ENCODE results near the gene TRA2B.
"Not testable (repeated sequence)": the region's sequence is repeated elsewhere in the genome, so short reads cannot be mapped to it uniquely, and the experiment has no call there.

Gene TRA2B

DNA sequence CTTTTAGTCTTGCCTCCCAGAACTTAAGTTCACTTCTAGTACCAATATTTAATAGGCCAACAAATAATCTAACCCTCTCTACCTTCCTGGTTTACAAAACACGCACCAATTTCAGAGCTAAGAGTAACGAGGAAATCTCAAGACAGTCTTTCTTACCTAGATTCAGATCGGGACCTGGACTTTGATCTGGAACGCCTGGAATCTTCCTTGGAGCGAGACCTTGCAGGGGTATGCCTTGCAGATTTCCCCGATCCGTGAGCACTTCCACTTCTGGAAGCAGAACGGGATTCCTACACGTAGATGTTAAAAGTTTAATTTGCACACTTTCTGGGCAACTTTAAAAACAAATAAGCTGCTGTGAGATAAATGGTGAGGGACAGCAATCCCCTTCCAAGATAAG lies 11.4 kb downstream of the TRA2B start:
- DNase-seq = no peak

DNA sequence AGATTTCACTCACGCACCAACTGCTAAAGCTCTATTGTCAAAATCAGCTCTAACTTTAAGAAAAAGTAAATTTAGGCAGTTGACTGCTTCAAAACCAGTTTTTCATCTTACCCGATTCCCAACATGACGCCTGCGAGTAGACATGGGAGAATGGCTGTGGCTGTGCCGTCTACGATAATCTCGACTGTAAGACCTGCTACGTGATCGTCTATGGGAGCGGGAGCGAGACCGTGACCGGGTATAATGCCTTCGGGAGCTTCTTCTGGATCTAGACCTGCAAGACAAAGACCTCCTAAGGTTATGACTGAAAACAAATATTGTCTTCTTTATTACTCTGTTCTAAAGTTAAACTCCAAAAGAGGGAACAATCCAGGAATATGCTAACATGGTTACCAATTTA lies 12.5 kb downstream of the TRA2B start:
- DNase-seq = no peak

DNA sequence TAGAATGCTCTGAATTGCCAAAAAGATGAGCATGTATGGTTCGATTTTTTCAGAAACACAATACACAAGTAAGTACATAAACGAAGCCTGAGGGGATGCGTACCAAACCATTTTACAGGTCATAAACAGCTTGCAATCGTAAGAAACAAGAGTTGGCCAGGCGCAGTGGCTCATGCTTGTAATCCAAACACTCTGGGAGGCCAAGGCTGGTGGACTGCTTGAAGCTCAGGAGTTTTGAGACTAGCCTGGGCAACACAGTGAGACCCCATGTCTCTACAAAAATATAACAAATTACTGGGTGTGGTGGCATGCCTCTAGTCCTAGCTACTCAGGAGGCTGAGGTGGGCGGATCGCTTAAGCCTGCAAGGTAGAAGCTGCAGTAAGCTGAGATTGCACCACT lies 13.4 kb downstream of the TRA2B start:
- DNase-seq = no peak

DNA sequence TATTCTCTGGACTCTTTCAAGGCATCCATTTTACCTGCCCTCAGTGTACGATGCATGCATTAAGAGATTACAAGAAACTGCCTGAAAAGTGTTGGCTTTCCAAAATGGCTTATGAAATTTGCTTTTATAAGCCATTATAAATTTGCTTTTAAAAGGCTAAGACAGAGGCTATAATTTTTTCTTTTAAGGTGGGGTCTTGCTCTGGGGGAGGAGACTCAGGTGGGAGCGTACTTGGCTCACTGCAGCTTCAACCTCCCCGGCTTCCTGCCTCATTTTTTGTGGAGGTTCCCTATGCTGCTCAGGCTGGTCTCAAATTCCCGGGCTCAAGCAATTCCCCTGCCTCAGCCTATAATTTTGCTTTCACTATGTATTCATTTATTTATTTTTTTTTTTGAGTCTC lies 17.6 kb downstream of the TRA2B start:
- no peak for DNase-seq

DNA sequence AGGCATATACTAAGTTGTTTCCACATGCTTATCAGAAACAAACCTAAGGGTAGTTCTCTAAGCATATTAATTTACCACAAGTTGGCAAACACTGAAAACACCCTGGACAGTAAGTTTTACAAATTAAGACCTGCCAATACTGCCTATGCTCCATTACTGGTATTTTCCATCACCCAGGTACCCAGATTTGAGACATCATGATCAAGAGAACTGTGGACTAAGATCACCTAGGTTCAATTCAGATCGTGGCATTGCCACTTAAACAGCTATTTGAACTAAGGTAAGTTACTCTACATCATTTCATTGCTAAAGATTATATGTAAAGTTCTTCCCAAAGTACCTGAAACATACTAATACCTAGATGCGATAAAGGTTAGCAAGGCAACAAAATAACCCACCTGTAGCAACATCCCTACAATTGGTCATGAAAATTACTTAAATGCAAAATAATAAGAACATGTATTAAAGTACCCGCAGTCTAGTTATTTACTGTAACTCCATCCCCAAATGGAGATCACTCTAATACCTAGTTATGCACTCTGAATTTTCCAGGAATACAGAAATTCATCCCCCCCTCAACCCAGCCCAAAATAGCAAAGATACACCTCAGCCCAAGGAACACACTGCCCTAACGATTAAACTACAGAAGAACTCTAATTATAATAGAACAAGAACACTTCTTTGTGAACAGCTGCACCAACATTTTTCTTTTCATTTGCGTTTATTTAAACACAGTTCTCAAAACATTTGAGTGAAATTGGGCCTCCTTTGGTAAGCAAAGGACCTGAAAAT lies 21.6 kb downstream of the TRA2B start:
- DNase-seq = no peak

DNA sequence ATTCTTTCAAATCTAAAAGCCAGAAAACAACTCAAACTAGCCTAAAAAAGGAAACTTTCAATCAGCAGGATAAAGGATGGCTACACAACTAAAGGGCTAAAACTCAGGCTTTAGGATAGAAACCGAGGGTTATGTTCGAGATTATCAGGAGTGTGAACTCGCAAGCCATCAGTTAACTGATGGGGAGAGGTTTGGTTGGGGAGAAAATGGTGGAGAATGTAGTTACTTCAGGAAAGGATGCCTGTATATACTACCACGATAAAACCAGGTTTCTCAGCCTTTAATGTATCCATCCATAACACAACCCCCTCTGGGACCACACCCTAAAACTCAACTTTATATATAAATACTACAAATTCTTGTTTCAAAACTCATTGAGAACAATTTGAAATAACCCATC lies 22.2 kb downstream of the TRA2B start:
- DNase-seq = no peak

DNA sequence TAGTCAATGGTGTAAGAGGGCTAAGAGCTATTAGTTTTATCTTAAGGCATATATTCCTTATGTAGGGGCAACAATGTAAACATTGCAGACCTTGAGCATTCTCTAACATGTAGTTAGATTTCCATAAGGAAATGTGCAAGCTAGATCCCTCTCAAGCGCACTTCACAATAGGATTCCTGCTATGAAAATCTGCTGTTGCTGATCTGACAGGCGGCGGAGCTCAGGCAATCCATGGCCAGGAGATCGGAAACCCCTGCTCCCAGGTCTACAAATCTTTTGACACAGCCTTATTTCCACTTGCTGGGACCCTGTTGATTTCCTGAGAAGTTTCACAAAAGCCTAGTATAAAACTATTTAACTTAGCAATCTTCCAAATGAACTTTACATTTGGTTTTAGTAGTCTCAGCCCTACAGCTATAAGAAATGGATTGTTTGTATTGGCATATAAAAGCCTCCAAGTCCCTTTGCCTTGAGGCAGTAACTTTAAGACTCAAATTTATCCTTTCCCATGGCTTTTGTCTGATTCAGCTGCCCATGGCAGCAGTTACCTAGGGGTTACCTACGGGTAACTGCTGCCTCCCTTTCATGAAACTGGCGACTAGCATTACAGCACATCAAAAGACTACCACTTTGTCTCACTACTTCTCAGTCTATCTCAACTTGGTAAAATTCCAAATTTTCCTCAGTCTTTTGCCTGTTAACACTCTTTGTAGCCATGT lies 22.7 kb downstream of the TRA2B start:
- no peak for DNase-seq

DNA sequence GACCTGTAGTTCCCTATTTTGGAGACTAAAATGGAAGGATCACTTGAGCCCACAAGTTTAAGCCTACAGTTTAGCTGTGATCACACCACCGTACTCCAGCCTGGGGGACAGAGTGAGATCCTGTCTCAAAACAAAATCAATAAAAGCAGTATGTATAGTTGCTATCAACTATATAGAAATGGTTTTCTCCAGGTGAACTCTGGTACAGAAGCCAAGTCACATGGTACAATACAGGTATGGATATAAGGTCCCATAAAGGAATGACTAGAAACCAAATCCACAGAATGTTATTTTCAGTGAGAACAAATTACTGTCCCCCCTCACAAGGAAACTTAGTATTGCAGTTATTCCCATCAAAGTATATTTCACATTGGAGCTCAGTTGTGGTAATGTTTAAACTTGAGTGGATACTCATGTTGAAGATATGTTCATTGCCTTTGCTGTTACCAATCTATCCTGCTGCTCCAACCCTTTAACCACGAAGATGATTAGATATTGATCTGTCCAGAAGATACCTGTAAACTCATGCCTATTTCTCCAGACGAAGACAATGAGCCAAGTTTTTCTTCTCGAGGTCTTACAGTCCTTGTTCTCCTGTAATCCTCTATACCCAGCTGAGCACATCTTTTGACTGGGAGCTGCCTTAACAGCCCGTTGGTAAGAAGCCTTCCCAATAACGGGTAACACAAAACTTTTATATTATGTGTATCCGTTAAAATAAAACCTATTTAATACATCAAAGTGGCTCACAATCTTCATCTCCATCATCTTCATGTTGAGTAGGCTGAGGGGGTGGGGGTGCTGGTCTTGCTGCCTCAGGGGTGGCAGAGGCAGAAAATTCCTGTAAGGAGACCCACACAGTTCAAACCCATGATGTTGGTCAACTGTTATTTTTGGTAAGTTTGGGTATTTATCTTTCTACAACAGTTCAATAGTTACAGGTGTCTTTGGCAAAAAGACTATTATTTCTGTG lies 24.6 kb downstream of the TRA2B start:
- no peak for DNase-seq

DNA sequence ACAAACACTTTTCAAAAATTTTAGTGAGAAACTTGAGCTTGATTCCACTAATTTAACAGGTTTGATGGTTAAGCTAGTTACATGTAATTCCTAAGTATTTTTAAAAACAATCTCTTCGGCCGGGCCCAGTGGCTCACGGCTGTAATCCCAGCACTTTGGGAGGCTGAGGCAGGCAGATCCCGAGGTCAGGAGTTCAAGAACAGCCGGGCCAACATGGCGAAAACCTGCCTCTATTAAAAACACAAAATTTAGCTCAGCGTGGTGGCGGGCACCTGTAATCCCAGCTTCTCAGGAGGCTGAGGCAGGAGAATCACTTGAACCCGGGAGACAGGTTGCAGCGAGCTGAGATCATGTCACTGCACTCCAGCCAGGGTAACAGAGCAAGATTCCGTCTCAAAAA lies 25.3 kb downstream of the TRA2B start:
- no peak for DNase-seq

DNA sequence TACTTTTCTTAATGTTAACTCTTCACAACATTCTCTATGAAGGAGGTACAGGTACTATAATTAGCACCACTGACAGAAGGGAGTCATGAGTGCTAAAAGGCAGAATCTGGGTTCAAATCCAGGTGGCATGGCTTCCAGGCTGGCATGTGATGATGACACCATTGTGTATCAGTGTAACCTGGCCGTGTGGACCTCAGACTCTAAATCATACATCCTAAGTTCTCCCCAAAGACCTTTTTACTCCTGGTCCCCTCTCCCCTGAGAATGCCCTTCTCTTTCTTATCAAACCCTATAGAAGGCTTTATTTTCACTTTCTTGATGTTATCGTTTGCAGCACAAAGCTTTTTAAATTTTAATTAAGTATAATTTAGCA lies 26.8 kb downstream of the TRA2B start:
- DNase-seq = not testable (repeated sequence)

DNA sequence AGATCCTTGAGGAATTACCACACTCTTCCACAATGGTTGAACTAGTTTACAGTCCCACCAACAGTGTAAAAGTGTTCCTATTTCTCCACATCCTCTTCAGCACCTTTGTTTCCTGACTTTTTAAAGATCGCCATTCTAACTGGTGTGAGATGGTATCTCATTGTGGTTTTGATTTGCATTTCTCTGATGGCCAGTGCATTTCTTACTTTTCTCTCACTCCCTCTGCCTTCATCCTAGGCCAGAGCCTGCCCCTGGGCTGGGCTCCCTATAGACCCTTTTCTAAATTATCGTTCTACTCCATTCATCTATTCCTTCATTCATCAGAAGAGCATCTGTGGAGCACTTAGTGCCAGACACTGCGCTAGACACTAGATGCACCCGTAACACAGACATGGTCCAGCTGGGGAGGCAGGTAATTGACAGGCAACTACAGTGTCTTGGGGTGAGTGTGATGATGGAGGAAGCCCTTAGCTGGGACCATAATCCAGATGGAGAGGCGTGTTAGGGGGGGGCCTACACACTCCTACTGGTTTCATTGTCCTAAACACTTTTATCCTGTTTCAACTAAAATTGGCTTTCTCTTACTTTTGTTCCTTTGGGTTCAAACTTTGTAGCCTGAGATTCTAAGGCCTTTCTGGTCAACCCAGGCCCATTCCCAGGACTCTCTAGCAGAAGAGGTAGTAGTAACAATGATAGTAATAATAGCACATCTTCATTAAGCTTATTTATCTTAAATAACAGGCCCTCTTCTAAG lies 27.3 kb downstream of the TRA2B start:
- not testable (repeated sequence) for DNase-seq

DNA sequence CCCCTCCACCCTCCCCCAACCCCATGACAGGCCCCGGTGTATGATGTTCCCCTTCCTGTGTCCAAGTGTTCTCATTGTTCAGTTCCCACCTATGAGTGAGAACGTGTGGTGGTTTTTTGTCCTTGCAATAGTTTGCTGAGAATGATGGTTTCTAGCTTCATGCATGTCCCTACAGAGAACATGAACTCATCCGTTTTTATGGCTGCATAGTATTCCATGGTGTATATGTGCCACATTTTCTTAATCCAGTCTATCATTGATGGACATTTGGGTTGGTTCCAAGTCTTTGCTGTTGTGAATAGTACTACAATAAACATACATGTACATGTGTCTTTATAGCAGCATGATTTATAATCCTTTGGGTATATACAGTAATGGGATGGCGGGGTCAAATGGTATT lies 27.9 kb downstream of the TRA2B start:
- DNase-seq = not testable (repeated sequence)

DNA sequence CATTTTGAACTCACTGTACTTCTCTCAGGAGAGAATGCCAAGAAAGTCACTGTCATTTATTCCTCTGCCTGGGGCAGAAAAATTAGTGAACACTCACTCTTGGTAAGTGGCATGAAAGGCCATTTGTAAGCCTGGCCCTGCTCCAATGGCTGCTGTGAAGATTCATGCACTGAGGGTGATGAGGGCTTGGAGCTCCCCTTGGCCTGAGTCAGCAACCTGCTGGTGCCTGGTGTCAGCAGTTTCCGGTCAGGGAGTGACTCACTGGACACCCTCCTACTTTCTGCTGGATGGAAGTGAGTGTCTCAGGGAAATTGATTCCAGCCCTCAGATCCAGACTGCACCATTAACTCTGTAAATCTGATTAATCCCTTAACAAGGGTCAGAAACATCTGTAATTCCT lies 37.6 kb downstream of the TRA2B start:
- DNase-seq = no peak

DNA sequence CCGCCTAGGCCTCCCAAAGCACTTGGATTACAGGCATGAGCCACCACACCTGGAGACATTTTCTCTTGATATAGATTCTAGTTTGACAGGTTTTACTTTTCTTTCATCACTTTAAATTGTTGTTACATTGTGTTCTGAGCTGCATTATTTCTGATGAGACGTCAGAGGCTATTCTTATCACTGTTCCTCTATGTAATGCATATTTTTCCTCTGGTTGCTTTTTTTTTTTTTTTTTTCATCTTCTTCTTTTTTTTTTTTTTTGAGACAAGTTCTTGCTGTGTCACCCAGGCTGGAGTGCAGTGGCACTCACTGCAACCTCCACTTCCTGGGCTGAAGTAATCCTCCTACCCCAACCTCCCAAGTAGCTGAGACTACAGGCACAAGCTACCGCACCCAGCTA lies 41.2 kb downstream of the TRA2B start:
- DNase-seq = no peak

DNA sequence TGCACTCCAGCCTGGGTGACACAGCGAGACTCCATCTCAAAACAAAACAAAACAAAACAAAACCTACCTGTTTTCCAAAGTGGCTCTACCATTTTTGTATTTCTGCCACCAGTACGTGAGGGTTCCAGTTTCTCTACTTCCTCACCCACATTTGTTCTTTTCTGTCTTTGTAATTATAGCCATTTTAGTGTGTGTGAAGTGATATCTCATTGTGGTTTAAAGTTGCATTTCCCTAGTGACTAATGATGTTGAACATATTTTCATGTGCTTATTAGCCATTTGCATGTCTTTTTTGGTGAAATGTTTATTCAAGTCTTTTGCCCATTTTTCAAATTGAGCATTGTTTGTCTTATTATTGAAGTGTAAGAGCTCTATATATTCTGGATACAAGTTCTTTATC lies 50.7 kb downstream of the TRA2B start:
- no peak for DNase-seq

DNA sequence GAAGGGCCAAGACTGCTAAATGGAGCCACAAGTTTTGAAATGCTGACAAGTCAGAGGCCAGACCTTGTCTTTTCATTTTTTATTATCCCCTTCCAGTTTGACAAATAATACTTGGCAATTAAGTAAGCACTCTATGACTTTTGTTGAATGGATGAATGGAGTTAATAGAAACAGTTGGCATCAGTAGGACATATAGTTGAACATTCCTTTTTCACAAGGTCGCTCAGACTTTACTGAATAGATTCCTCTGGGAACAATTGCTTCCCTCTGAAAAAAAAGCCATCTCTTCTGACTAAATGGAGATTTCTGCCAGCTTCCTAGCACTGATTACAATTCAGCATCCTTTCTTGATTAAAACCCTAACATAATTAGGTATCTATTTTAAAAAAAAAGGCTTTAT lies 53.2 kb downstream of the TRA2B start:
- no peak for DNase-seq

DNA sequence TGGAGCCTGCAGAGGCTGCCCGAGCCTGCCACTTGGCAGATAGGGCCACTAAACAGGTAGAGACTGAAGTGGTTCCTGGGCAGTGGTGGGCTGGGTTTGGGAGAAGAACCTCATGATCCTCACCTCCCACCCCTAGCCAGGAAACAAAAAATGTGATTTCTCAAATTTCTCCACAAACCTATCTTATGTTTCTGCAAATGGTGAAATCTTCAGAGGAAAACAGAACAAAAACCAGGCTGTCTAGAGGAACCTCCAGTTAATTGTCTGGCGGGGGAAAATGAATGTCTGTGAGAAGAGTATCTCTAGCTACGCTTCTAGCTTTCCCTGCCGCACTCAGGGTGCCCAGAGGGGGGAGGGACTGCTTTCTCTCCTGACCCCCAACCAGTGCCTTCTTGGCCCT lies 55.9 kb downstream of the TRA2B start:
- no peak for DNase-seq

DNA sequence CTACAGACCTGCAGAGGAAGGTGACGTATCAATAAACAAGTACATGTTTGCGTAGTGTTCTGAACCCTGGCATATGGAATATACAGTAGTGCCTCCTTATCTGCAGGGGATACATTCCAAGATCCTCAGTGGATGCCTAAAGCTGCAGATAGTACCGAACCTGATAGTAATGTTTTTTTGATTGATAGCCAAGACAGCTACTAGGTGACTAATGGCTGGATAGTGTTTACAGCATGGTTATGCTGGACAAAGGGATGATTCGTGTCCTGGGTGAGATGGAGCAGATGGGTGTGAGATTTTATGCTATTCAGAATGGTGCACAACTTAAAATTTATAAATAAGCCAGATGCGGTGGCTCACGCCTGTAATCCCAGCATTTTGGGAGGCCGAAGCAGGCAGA lies 57.2 kb downstream of the TRA2B start:
- DNase-seq = no peak

DNA sequence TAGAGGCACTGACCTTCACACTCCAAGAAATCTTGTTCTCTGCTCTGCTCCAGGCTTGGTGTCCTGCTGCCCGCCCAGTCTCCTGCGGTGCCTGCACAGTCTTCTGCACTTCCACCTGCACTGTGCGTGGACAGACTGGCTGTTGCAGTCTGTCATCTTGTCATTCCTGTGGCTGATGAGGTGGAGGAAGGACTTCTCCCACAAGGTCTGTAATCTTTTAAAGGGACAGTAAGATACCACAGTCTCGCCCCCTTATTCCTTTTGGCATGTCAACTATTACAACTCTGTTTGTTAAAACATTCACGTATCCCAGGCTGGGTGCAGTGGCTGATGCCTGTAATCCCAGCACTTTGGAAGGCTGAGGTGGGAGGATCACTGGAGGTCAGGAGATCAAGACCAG lies 58.9 kb downstream of the TRA2B start:
- DNase-seq = no peak

DNA sequence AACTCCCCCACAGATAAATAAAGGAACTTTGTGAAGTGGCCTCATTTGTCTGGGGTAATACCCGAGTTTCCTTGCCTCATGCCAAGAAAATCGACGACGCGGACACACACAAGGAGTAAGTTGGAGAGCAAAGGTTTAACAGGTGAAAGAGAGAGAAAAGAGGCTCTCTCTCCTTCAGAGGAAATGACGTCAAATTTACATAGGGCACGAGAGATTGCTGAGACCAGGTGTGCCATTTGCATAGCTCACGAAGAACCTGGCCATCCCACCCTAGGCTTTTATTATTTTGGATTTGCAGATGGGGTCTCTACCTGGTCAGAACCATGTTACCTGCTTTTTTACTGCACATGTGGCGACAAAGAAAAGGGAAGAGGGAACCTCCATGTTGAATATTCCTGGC lies 63.7 kb downstream of the TRA2B start:
- no peak for DNase-seq

DNA sequence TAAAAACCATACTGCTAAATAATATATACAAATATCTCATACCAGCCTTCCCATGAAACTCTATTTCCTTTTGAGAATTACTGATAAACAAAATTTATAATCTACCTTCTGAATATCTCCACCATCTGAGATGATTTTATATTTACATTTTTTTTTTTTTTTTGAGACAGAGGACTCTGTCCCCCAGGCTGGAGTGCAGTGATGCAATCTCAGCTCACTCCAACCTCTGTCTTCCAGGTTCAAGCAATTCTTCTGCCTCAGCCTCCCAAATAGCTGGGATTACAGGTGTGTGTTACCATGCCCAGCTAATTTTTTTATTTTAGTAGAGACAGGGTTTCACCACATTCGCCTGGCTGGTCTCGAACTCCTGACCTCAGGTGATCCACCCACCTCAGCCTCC lies 70.2 kb downstream of the TRA2B start:
- no peak for DNase-seq

DNA sequence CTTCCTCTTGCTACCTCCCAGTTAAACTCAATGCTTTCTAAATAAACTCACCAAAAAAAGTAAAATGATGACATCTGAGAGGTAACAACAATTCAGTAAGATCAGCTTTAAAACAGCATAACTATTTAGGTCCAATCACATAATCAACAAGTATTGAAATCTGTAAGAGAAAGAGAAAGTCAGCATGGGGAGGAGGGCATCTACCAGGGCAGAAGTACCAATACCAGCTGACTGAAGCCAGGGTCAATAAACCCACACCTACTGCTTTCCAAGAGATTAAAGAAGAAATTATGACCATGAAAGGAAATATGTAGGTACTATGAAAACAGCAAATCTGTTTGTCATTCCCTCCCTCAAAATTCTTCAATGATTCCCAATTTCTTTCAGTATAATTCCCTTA lies 70.8 kb downstream of the TRA2B start:
- no peak for DNase-seq

DNA sequence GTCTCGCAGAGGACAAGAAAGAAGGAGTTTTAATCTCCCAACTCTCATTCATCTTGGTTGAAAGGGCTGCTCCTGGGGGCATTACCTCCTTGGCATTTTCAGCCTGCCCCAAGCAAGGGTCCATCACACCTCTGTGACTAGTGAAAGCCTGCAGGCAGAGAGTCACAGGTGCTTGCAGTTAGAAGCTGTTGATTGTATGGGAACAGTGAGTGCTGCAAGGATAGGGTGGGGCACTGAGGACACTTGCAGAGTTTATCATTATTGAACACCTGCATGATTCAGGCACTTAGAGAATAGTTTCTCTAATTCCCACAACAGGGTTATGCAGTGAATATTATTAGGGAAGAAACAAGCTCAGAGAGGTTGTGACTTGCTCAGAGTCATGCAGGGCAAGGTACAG lies 71.3 kb downstream of the TRA2B start:
- DNase-seq = no peak
